ENCODE results near the gene PASK.

PASK gene

DNA sequence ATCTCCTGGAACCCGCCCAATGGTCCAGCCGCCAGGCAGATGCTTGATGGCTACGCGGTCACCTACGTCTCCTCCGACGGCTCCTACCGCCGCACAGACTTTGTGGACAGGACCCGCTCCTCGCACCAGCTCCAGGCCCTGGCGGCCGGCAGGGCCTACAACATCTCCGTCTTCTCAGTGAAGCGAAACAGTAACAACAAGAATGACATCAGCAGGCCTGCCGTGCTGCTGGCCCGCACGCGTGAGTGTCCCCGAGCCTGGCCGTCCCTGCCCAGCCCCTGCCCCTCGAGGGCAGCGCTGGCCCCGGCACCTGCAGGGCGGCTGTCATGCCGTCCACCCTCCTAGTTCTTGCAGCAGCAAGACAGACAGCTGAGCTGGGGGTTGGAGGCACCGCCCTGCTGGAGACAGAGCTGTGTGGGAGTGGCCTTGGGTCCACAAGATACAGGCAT lies 83.9 kb downstream of the PASK start:
- H3K4me1 ChIP-seq (ENCODE audit: insufficient read depth, poor library complexity, severe bottlenecking), result no peaks in the 10 kb centered on the region
- no peak overlapping the region for H3K27ac ChIP-seq (ENCODE audit: poor library complexity, severe bottlenecking)
- H3K36me3 ChIP-seq (ENCODE audit: low read depth), result no peaks in the 10 kb centered on the region
- ATAC-seq (ENCODE audit: low read depth) (no peak), DNase-seq (ENCODE audit: low spot score) (no peak)
- no peak overlapping the region for H3K4me3 ChIP-seq (ENCODE audit: severe bottlenecking)
- TF ChIP-seq, protein P1, sequence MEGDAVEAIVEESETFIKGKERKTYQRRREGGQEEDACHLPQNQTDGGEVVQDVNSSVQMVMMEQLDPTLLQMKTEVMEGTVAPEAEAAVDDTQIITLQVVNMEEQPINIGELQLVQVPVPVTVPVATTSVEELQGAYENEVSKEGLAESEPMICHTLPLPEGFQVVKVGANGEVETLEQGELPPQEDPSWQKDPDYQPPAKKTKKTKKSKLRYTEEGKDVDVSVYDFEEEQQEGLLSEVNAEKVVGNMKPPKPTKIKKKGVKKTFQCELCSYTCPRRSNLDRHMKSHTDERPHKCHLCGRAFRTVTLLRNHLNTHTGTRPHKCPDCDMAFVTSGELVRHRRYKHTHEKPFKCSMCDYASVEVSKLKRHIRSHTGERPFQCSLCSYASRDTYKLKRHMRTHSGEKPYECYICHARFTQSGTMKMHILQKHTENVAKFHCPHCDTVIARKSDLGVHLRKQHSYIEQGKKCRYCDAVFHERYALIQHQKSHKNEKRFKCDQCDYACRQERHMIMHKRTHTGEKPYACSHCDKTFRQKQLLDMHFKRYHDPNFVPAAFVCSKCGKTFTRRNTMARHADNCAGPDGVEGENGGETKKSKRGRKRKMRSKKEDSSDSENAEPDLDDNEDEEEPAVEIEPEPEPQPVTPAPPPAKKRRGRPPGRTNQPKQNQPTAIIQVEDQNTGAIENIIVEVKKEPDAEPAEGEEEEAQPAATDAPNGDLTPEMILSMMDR (IDR thresholded peaks at IDR 0.05; ENCODE audit: poor library complexity, severe bottlenecking), result no peak
- no peaks in the 10 kb centered on the region for H3K27me3 ChIP-seq (ENCODE audit: insufficient read depth, poor library complexity, severe bottlenecking)
- no peaks in the 10 kb centered on the region for H3K9me3 ChIP-seq (ENCODE audit: severe bottlenecking)

DNA sequence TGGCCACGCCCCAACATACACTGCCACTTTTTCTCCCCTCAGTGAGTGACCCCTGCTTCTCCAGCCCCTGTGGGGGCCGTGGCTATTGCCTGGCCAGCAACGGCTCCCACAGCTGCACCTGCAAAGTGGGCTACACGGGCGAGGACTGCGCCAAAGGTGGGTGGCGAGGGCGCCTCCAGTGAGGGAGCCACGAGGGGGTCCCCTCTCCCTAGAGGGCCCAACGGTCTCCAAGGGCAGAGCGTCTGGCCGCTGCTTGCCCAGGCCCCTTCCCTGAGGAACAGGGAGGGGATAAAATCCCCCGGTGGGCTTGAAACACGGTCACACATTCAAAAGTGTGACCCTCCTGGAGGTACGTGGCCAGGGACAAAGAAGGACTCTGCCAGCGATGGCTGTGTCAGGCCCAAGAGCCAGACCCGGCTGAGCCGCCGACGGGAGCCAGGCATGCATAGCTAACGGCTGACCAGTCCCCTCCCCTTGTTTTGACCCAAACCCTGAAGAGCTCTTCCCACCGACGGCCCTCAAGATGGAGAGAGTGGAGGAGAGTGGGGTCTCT lies 84.4 kb downstream of the PASK start:
- Histone ChIP-seq H3K4me3 (ENCODE audit: severe bottlenecking) (no peak overlapping the region), H3K4me1 (ENCODE audit: insufficient read depth, poor library complexity, severe bottlenecking) (no peaks in the 10 kb centered on the region), H3K27me3 (ENCODE audit: insufficient read depth, poor library complexity, severe bottlenecking) (no peaks in the 10 kb centered on the region), H3K36me3 (ENCODE audit: low read depth) (no peaks in the 10 kb centered on the region), H3K9me3 (ENCODE audit: severe bottlenecking) (no peaks in the 10 kb centered on the region), H3K27ac (ENCODE audit: poor library complexity, severe bottlenecking) (no peak overlapping the region)
- ATAC-seq (ENCODE audit: low read depth) (no peak), DNase-seq (ENCODE audit: low spot score) (no peak)
- TF ChIP-seq, protein P1 (IDR thresholded peaks at IDR 0.05; ENCODE audit: poor library complexity, severe bottlenecking), result no peak

DNA sequence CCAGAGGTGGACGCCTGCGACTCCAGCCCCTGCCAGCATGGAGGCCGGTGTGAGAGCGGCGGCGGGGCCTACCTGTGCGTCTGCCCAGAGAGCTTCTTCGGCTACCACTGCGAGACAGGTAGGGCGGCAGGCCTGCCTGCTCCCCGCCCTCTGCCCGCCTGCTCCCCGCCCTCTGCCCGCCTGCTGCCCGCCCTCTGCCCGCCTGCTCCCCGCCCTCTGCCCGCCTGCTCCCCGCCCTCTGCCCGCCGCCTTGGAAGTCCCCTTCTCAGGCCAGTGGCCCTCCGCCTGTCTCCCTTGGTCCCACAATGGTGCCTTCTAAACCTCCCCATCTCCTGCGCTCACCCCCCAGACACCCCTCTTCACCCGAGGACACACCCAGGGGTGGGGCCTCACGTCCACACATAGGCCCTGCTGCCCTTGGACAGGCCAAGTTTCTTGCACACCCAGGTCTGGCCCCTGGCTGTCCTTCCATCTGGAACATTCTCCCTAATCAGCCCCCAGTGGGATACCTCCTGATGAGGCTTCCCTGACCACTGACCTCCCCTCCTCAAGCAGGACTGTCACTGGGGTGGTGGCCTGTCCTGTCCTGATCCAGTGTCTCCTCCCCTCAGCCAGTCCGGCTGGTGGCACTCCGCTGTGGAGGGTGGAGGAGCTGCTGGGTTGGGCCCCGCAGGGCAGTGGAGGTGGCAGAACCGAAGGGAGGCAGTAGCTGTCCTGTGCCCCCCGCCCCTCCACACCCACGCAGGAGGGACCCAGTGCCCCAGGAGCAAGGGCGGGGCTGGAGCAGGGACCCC lies 85.1 kb downstream of the PASK start:
- Histone ChIP-seq H3K9me3 (ENCODE audit: severe bottlenecking) (no peaks in the 10 kb centered on the region), H3K36me3 (ENCODE audit: low read depth) (no peaks in the 10 kb centered on the region), H3K27ac (ENCODE audit: poor library complexity, severe bottlenecking) (no peak overlapping the region), H3K27me3 (ENCODE audit: insufficient read depth, poor library complexity, severe bottlenecking) (no peaks in the 10 kb centered on the region), H3K4me3 (ENCODE audit: severe bottlenecking) (peak overlapping the region; percentile 17), H3K4me1 (ENCODE audit: insufficient read depth, poor library complexity, severe bottlenecking) (no peaks in the 10 kb centered on the region)
- TF ChIP-seq, protein P1 (IDR thresholded peaks at IDR 0.05; ENCODE audit: poor library complexity, severe bottlenecking), result no peak
- ATAC-seq (ENCODE audit: low read depth), result peak; percentile 88
- no peak for DNase-seq (ENCODE audit: low spot score)

DNA sequence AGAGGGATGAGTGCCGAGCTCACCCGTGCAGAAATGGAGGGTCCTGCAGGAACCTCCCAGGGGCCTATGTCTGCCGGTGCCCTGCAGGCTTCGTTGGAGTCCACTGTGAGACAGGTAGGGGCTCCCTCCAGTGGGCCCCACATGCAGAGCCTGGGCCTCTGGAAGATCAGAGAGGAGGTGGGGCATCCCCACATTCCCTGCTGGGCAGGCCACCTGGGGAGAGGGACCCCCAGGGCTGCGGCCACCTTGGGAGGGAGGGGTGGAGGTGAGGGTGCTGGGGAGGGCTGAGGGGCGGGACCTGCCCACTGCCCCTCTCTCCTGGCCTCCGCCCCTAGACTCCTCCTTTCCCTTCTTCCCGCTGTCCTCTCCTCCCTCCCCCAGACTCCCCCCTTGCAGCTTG lies 85.7 kb downstream of the PASK start:
- Histone ChIP-seq H3K4me1 (ENCODE audit: insufficient read depth, poor library complexity, severe bottlenecking) (no peaks in the 10 kb centered on the region), H3K27ac (ENCODE audit: poor library complexity, severe bottlenecking) (no peak overlapping the region), H3K27me3 (ENCODE audit: insufficient read depth, poor library complexity, severe bottlenecking) (no peaks in the 10 kb centered on the region), H3K36me3 (ENCODE audit: low read depth) (no peaks in the 10 kb centered on the region), H3K4me3 (ENCODE audit: severe bottlenecking) (peak overlapping the region; percentile 17), H3K9me3 (ENCODE audit: severe bottlenecking) (no peaks in the 10 kb centered on the region)
- ATAC-seq (ENCODE audit: low read depth) (peak; percentile 35), DNase-seq (ENCODE audit: low spot score) (no peak)
- TF ChIP-seq, protein P1 (IDR thresholded peaks at IDR 0.05; ENCODE audit: poor library complexity, severe bottlenecking), result no peak

DNA sequence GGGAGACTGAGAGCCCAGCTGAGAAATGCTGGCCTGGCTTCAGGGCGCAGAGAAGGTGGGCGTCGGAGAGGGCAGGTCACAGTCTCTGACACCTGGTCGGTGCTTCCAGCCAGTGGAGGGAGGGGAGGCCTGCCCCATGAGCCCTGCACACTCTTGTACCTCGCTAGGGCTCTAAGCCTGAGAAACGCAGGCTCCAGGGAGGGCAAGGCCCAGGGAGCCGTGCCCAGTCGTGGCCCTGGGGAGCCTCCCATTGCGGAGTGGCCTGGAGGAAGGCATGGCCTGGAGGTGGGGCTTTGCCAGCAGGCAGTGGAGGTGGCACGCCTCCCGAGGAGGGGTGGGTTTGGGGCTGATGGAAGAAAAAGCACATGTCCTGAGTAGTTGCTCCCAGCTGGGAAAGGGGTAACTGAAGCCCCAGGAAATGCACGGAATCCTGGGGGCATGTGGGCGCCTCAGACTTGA lies 86.2 kb downstream of the PASK start:
- no peak overlapping the region for H3K4me3 ChIP-seq (ENCODE audit: severe bottlenecking)
- H3K9me3 ChIP-seq (ENCODE audit: severe bottlenecking), result no peaks in the 10 kb centered on the region
- ATAC-seq (ENCODE audit: low read depth) (no peak), DNase-seq (ENCODE audit: low spot score) (no peak)
- TF ChIP-seq, protein P1 (IDR thresholded peaks at IDR 0.05; ENCODE audit: poor library complexity, severe bottlenecking), result no peak
- H3K36me3 ChIP-seq (ENCODE audit: low read depth), result no peaks in the 10 kb centered on the region
- no peaks in the 10 kb centered on the region for H3K4me1 ChIP-seq (ENCODE audit: insufficient read depth, poor library complexity, severe bottlenecking)
- H3K27ac ChIP-seq (ENCODE audit: poor library complexity, severe bottlenecking), result no peak overlapping the region
- H3K27me3 ChIP-seq (ENCODE audit: insufficient read depth, poor library complexity, severe bottlenecking), result no peaks in the 10 kb centered on the region
